HG02840 (cell line): ENCODE results near the gene PGLYRP2.
"Not testable (repeated sequence)": the region's sequence is repeated elsewhere in the genome, so short reads cannot be mapped to it uniquely, and the experiment has no call there.

Experiments used
- ATAC-seq: cut with Tn5 transposase; IDR thresholded peaks from one replicate; pipeline ENCODE4 v1.9.1; 2021; ENCODE audit warnings: mild to moderate bottlenecking, moderate library complexity, moderate number of reproducible peaks; ENCODE audit not compliant: unreplicated experiment, low FRiP score

Gene PGLYRP2, protein sequence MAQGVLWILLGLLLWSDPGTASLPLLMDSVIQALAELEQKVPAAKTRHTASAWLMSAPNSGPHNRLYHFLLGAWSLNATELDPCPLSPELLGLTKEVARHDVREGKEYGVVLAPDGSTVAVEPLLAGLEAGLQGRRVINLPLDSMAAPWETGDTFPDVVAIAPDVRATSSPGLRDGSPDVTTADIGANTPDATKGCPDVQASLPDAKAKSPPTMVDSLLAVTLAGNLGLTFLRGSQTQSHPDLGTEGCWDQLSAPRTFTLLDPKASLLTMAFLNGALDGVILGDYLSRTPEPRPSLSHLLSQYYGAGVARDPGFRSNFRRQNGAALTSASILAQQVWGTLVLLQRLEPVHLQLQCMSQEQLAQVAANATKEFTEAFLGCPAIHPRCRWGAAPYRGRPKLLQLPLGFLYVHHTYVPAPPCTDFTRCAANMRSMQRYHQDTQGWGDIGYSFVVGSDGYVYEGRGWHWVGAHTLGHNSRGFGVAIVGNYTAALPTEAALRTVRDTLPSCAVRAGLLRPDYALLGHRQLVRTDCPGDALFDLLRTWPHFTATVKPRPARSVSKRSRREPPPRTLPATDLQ

DNA sequence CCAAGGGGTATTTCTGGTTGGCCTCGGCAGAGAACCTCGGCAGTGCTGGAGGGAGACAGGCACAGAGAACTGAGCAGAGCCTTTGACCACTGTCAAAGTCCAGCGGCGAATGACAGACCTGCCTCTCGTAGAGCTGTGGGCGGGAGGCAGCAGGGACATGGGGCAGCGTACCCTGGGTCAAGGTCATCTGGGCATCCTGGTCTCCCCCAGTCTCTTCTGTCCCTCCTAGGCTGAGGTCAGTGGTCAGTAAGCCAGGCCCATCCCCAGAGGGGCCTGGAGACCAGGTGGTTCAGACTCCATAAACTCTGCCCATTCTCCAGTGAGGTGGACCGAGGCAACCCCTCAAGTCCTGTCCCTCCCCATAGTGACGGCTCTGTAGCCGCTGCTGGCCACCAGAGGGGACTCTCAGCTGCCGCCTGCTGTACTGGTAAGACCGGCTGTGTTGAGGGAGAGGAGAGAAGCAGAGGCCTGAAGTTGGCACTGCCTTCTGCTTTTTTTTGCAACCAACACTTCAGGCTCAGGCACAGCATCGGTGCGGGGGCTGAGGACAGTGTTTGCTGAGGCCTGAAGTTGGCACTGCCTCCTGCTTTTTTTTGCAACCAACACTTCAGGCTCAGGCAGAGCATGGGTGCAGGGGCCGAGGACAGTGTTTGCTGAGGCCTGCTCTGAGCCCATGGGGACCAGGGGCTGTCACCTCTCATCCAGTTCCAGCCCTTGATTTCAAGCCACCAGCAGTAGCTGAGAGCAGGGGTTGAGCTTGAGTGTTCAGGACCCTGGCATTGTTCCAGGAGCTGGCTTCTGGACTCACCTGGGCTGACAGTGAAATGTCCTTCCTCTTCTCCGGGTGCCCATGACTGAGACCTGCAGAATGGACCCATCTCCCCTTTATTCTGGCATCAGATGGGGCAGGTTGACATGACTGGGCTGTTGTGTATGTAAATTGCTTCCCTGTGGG, at the start of gene PGLYRP2:
PGLYRP2 (minus strand) TSS at position 111 of the 955 bp plus-strand sequence. CDS start 130 bp downstream, outside the sequence.
- no peak for ATAC-seq

- ATAC-seq = no peak
Measured at GRCh38 chr19:15527705-15528104, 48.4 kb upstream of the PGLYRP2 start.

DNA sequence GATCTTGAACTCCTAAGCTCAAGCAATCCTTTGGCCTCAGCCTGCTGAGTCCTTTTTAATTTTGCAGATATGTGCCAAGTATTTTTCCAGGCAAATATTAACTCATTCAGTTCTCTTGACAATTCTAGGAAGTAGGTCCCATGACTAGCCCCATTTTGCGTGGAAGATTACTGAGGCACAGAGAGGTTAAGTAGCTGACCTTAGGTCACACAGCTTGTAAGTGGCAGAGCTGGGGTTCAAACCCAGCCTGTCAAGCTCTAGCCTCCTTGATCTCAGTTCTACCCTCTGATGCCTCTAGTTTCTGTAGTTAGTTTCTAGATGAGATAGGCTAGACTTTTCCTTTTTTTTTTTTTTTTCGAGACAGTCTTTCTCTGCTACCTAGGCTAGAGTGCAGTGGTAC, 47.1 kb upstream of the PGLYRP2 start:
- ATAC-seq = no peak

DNA sequence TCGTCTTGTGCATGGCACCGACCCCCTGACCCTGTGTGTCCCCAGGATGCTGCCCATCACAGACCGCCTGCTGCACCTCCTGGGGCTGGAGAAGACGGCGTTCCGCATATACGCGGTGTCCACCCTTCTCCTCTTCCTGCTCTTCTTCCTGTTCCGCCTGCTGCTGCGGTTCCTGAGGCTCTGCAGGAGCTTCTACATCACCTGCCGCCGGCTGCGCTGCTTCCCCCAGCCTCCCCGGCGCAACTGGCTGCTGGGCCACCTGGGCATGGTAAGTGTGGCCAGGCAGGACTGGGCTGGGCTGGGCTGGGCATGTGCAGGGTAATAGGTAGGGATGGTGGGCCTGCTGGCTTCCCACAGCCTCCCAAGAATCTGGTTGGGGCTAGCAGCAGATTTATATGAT, 46.0 kb upstream of the PGLYRP2 start:
- ATAC-seq = no peak

DNA sequence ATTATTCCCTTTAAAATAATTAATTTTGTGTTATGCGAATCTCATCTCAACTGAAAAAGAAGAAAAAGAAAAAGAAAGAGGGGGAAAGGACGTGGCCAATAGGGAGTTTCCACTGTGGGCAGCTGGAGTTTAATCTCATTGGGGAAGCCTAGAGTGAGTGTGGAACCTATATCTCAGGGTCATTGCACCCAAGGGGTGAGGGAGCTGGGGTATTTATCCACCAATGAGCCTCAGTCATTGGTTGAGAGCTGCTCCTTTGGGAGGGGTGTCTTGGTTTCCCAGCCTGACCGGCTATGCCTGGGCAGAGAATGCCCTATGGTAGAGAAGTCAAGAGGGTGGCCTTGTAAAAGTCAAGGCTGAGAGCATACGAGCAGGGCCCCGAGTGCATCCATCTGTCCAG, 45.5 kb upstream of the PGLYRP2 start:
- ATAC-seq = no peak

DNA sequence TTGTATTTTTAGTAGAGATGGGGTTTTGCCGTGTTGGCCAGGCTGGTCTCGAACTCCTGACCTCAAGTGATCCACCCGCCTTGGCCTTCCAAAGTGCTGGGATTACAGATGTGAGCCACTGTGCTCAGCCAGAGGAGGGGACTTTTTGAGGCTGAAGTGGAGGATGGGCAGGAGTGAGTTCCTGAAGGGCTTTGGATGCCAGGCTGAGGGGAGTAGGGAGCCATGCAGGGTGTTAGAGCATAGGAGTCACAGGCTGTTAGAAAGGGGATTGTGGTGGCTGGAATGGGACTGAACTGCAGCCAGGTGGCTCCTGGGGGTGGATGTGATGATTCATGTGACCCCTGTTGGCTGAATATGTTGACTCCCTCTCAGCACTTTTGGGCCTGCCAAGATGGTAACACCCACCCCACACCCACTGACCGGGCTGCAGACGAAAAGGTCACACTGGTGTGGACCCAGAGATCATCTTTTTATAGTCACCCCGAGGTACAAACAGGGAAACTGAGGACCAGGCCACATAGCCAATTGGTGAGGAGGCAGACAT, 40.2 kb upstream of the PGLYRP2 start:
- no peak for ATAC-seq

GRCh38 chr19:15517778-15518177, 38.5 kb upstream of the PGLYRP2 start:
- ATAC-seq = no peak

- no peak for ATAC-seq
Measured at GRCh38 chr19:15516363-15516762, 37.1 kb upstream of the PGLYRP2 start.

- ATAC-seq = not testable (repeated sequence)
Measured at GRCh38 chr19:15515227-15515625, 35.9 kb upstream of the PGLYRP2 start.

GRCh38 chr19:15511671-15512424, 32.5 kb upstream of the PGLYRP2 start:
- no peak for ATAC-seq

DNA sequence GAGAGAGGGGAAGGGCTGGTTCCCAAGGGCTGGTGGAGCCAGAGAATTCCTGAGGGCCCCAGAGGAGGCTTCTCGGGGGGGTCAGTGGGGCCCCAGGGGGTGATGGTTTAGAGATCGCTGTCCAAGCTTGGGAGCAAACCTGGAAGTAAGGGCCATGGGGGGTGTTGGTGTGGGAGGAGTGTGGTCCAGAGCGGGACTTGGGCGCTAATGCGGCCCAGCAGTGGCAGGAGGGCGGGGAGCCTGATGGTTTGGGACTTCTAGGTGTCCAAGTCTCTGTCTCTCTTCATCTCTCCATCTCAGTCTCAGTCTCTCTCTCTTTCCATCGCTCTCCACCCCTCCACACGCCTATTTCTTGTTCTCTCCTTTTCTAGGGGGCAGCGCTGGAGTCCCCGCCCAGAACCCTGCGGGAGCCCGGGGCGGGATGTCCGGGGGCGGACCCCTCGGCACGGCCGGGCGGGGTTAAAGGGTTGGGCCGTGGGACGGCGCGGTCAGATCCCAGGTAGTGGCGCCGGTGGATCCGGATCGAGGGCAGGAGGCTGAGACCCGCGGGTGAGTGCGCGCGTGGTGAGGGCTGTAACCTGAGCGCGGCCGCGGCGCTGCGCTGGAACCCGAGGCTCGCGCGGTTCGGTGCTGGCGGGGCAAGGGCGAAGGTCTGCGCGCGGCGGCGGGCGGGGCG, 28.9 kb upstream of the PGLYRP2 start, which contains the start of gene CYP4F22:
CYP4F22 (plus strand) TSS at position 491 of the 676 bp plus-strand sequence. CDS start 16,812 bp downstream, outside the sequence.
- no peak for ATAC-seq

DNA sequence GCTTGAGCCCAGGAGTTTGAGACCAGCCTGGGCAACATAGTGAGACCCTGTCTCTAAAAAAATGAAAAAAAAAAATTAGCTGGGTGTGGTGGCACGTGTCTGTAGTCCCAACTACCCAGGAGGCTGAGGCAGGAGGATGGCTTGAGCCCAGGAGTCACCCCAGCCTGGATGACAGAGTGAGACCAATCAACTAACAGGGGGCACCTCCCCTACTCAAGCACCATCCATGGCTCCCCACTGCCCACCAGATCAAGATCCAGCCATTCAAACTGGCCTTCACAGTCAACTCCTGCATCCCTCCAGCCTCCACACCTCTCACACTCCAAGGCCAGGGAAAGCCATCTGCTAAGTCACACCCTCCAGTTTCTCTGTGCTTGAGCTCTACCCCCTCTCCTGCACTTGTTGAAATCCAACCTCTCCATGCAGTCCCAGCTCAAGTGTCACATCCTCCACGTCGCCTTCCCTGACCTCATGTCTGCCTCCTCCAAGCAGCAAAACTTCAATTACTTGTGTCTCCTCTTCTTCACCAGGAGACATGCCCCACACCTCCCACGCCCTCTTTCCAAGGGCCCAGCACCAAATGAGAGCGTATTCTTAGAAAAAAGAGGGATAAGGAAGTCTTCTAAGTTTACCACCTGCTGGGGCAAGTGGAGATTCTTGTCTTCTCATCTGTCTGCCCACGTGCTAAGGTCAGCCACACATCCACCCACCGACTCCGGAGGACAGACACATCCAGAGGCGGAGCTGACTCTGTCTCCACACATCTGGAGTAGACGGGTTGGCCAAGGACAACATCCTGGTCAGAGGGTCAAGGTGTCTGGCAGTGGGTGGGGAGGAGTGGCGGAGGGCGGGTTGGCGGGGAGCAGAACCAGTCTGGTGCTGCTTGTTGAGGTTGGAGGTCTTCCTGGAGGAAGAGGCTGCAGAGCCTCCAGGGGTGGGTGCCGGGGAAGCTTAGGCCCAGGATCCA, 28.1 kb upstream of the PGLYRP2 start:
- ATAC-seq = no peak

- no peak for ATAC-seq
Measured at GRCh38 chr19:15506074-15506571, 26.8 kb upstream of the PGLYRP2 start.

DNA sequence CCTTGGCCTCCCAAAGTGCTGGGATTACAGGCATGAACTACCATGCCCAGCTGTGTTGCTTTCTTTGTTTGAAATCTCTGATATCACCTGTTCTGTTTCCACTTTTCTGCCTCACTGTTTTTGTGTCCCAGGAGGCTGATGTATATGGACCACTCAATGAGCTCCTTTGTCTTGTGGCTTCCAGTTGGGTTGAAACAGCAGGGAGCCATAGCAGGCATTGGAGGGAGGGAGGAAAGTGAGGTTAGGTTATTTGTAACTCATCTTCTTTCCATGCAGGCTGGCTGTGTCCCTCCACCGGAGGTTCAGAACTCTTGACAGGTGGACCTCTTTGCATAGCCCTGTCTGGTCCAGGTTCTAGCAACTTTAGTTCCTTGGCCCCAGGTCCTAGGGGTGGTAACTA, 23.0 kb upstream of the PGLYRP2 start:
- ATAC-seq = no peak

DNA sequence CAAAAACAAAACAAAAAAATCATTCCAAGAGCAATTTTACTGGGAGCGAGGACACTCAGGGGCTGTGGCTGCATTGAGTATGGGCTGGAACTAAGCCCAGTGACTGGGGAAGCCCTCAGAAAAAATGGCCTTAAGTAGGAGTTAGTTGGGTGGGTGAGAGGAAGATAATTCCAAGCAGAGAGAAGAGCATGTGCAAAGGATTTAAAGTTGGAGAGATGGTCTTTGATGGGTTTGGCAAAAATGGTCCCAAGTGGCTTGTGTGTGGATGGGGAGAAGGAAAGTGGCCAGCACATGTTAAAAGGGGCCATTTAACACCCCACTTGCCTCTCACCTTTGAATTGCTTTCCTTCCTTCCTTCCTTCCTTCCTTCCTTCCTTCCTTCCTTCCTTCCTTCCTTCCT, 22.3 kb upstream of the PGLYRP2 start:
- ATAC-seq = no peak

DNA sequence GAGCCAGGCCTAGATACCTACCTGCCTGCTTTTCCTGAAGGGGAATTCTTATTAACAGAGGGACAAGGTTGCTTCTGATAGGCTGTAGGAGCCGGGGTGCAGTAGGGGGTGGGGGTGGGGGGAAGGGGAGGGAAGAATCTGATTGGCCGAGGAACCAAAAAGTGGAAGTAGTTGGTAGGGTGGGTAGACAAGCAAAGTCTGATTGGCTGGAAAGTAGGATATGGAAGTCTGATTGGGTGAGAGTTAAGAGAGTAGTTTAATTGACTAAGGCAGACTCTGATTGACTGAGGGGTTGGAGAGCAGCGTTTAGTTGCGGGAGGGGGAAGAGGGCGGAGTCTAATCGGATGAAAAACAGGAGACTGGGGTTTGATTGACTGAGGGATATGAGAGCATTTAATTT, 19.6 kb upstream of the PGLYRP2 start:
- no peak for ATAC-seq

GRCh38 chr19:15498156-15498858, 19.0 kb upstream of the PGLYRP2 start:
- no peak for ATAC-seq
